Measurements from ENCODE around the gene FEZF2. TPM values are rescaled to one million over a fixed set of nuclear protein-coding genes. Genes with fewer than 3 reads are reported as not detected.

The FEZF2 gene
- total RNA-seq, 1 donor from 2014 or later, result not detected

- intact Hi-C loops (cut with micrococcal nuclease), result loop anchor here (10.0 kb wide), 1 partner anchor 1480 kb away; the partner anchor contains the start of gene C3orf49
Measured at GRCh38 chr3:62335196-62335595, 38.2 kb downstream of the FEZF2 start.

DNA sequence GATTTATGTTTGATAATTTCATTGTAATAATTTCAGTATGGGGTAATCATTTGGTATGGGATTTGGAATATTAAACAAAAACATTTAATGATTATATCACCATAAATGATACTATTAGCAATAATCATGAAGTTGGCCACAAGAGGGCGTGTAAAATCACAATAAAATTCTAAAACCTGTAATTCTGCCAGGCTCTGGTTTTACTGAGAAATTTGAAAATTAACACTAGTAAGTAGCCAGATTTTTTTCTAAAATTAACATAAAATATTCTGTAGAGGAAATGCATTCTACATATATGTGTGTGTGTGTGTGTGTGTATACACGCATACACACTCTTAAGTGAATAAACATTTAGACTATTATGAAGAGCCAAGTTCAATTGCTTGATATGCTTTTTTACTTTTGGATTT lies 40.5 kb downstream of the FEZF2 start:
- intact Hi-C loops (cut with micrococcal nuclease), result loop anchor here (1.0 to 10.0 kb wide), 2 partner anchors 225 to 1482 kb away; partner anchors contain the start of gene C3orf49

DNA sequence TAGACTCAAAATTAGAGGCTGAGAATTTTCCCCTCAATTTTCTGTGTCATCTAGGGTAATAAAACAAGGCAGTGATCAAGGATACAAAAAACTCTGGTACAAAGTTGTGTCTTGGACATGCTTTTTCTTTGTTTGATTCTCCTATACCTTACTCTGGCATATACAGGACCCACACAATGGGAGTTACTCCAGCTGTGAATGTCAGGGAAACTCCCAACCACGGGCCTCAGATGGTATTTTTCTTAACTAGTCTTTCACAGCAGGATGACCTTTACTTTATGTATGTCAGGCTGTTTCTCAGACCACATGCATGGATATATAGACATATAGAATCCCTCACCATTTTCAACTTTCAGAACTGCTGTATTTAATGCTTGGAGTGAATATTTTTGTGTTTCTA lies 41.3 kb downstream of the FEZF2 start:
- intact Hi-C loops (cut with micrococcal nuclease), result loop anchor here (1.0 to 10.0 kb wide), 2 partner anchors 226 to 1483 kb away; partner anchors contain the start of gene C3orf49

- intact Hi-C loops (cut with micrococcal nuclease), result loop anchor here (10.0 kb wide), 1 partner anchor 1485 kb away; the partner anchor contains the start of gene C3orf49
Measured at GRCh38 chr3:62329971-62330370, 43.4 kb downstream of the FEZF2 start.

DNA sequence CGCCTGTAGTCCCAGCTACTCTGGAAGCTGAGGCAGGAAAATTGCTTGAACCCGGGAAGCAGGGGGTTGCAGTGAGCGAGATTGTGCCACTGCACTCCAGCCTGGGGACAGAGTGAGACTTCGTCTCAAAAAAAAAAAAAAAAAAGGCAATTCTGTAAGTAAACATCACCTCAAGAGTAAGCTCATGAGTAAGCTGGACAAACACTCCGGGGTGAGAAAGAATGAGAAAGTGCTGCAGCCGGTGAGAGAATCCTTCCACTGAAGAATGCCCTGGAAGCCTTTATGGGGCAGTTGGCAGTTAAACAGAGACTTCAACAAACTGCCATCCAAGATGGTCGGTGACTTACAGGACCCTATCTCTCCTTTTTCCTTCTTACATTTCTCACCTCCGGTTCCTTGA lies 47.5 kb downstream of the FEZF2 start:
- intact Hi-C loops (cut with micrococcal nuclease), result no loop called here

GRCh38 chr3:62323241-62323640 lies 50.1 kb downstream of the FEZF2 start:
- intact Hi-C loops (cut with micrococcal nuclease), result no loop called here
